Stimulated activated naive CD4-positive, alpha-beta T cell (primary cell): ENCODE results near the gene SAFB.

Experiments used
- DNase-seq, 6 experiments: peaks; one replicate each; lab custom pipeline; 2025; lab: John Stamatoyannopoulos, UW

The SAFB gene

GRCh38 chr19:5627395-5627904 lies 4.6 kb downstream of the SAFB start:
- peak in 1 of 6 experiments; percentile 20 for DNase-seq

- no peak for DNase-seq
Observed at GRCh38 chr19:5628461-5628860, 5.6 kb downstream of the SAFB start.

GRCh38 chr19:5628919-5629481 lies 6.1 kb downstream of the SAFB start:
- no peak for DNase-seq

- DNase-seq: no peak
Observed at GRCh38 chr19:5631567-5632240, 8.8 kb downstream of the SAFB start.

GRCh38 chr19:5632241-5632612 lies 9.3 kb downstream of the SAFB start:
- no peak for DNase-seq

GRCh38 chr19:5632657-5633056 lies 9.8 kb downstream of the SAFB start:
- no peak for DNase-seq

GRCh38 chr19:5635427-5635826 lies 12.5 kb downstream of the SAFB start:
- no peak for DNase-seq

GRCh38 chr19:5637971-5638370 lies 15.1 kb downstream of the SAFB start:
- no peak for DNase-seq

GRCh38 chr19:5641171-5641570 lies 18.3 kb downstream of the SAFB start:
- DNase-seq: no peak

- no peak for DNase-seq
Observed at GRCh38 chr19:5642204-5642603, 19.3 kb downstream of the SAFB start.

- no peak for DNase-seq
Observed at GRCh38 chr19:5643060-5643459, 20.2 kb downstream of the SAFB start.

GRCh38 chr19:5644037-5644436 lies 21.2 kb downstream of the SAFB start:
- DNase-seq: no peak

GRCh38 chr19:5645409-5645808 lies 22.5 kb downstream of the SAFB start:
- DNase-seq: no peak

GRCh38 chr19:5646703-5647102 lies 23.8 kb downstream of the SAFB start:
- no peak for DNase-seq

GRCh38 chr19:5648464-5648863 lies 25.6 kb downstream of the SAFB start:
- no peak for DNase-seq

- no peak for DNase-seq
Observed at GRCh38 chr19:5651361-5651760, 28.5 kb downstream of the SAFB start.

GRCh38 chr19:5652261-5652660 lies 29.4 kb downstream of the SAFB start:
- DNase-seq: no peak

GRCh38 chr19:5654931-5655330 lies 32.0 kb downstream of the SAFB start:
- no peak for DNase-seq

GRCh38 chr19:5655412-5655811 lies 32.5 kb downstream of the SAFB start:
- no peak for DNase-seq

GRCh38 chr19:5661483-5661882 lies 38.6 kb downstream of the SAFB start:
- DNase-seq: no peak

GRCh38 chr19:5663904-5664303 lies 41.0 kb downstream of the SAFB start:
- no peak for DNase-seq

- DNase-seq: no peak
Observed at GRCh38 chr19:5664515-5664914, 41.6 kb downstream of the SAFB start.

- DNase-seq: no peak
Observed at GRCh38 chr19:5665781-5666513, 43.1 kb downstream of the SAFB start.
